ENCODE results near the gene P4HA2.

GRCh38 chr5:132143148-132143547, 84.5 kb downstream of the P4HA2 start:
- TF ChIP-seq POLR2A (IDR thresholded peaks at IDR 0.05) (no peak), CTCF (IDR thresholded peaks at IDR 0.05) (no peak)

All from testis (tissue), 2 donors.